ACHN (cell line): ENCODE measurements around the gene SMCO4.

Experiments used
- DNase-seq: peaks from one replicate; pipeline ENCODE4 v3.0.0-alpha.2; 2015
- in situ Hi-C: cut with HindIII; loops from 2 replicates; pipeline ENCODE4 v1.10.0; 2017; ENCODE audit warnings: low sequenced_read_pairs, low pct_ligation_motif_present, low pct_unique_long_range_greater_than_20kb

SMCO4 gene

DNA sequence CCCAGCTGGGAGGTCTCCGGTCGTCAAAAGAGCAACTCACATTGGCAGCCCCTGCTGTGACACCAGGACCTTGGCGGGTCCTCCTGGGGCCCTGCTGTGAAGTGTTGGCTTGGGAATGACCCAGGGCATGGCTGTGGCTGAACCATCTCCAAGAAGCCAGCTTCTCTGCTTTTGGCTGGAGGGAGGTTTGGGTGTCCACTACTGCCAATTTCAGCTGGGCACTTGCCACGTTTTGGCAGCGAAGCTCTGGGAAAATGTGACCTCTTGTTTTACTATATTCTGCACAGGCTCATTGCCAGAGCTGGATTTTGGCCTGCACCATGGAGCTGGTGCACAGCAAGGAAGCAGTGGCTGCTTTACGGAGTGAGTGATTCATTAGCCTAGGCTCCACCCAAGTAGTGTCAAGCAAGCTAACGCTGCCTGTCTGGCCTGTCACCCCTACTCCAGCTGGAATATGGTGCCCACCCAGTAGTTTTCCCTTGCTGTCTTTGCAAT is 24.3 kb upstream of the SMCO4 start:
- in situ Hi-C loops: no loop called here
- no peak for DNase-seq

DNA sequence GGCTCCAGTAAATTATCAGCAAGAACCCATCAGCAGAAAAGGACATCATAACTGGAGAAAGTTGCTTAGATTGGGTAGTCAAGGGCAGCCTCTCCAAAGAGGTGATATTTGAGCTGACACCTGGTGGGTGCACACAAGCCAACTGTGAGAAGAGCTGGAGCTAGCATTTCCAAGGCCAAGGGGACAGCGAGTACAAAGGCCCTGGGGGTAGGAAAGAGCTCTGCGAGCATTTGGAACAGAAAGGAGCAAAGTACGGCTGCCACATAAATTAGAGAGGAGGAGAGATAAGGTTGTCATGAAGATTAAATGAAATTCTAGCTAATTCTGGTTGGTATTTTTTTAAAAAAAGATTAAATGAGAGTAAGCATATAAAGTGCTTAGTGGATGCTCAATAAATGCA is 21.7 kb upstream of the SMCO4 start:
- in situ Hi-C loops: no loop called here
- DNase-seq: no peak

DNA sequence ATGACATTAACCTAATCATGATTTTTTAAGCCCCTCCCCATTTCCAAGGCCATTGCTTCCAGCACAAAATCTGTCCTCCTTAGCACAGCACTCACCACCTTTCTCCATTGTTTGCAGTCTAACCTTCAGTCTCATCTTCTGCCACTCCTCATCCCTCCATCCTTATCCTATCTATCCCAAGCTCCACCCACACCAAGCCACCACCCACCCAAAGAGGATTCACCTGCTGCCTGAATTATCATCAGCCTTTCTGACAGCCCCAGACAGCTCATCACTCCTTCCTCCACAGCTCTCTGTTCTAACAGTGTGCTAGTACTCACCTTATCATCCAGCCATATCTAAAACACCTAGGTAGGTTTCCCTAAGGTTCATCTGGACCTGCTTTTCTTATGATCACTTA is 20.7 kb upstream of the SMCO4 start:
- in situ Hi-C loops: no loop called here
- DNase-seq: no peak

DNA sequence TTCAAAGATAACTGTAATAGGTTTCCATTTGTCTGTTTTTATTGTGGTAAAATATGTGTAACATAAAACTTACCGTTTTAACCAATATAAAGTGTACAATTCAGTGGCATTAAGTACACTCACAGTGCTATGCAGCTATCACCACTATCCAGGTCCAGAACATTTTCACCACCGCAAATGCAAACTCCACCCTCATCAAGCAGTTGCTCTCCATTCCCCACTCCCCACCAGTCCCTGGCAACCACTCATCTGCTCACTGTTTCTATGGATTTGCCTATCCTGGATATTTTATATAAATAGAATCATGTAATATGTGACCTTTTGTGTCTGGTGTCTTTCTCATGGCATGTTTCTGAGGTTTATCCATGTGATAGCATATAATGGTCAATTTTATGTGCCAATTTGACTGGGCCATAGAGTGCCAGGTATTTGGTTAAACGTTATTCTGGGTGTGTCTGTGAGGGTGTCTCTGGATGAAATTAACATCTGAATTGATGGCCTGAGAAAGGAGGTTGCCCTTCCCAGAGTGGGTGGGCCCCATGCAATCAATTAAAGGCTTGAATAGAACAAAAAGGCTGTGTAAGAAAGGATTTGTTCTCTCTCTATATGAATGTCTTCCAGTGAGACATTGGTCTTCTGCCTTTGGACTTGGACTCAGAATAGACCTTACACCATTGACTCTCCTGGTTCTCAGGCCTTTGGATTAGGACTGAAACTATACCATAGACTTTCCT is 17.2 kb upstream of the SMCO4 start:
- in situ Hi-C loops: no loop called here
- no peak for DNase-seq

DNA sequence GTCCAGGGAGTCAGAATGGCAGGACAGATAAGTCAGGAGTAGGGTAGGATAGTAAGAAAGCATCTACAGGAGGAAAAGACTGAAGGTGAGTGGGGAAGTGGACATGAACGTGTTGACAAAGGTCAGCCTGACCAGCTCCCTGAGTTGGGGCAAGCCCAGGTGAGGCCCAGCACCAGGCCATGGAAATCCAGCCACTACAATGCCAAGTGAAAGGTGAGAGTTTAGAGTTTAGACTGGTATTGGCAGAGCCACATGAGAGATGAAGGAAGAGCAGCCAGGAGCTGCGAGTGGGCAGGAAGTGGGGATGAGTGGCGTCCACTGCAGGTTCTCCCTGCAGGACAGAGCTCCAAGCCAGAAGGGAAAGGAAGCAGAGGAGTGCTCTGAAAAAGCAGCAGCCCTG is 16.5 kb upstream of the SMCO4 start:
- in situ Hi-C loops: no loop called here

DNA sequence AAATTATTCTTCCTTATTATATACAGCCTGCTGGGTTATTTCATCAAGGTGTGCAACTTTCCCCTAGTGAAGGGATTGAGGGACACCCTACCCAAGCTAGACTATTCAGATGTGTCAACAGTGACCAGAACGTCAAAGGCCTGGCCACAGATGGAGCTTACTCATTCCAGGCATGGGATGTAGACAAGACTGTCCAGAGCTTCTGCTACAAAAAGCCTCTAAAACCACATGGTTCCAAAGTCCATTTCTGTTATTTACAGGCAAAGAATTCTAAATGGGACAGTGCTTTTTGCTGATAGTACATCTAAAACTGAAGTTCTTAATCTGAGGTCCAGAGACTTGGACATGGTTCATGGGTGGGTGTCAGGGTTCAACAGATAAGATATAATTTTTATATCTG is 9.7 kb upstream of the SMCO4 start:
- in situ Hi-C loops: no loop called here
- DNase-seq: no peak

More for the DNA sequence above, 16.5 kb upstream of the SMCO4 start:
- no peak for DNase-seq

DNA sequence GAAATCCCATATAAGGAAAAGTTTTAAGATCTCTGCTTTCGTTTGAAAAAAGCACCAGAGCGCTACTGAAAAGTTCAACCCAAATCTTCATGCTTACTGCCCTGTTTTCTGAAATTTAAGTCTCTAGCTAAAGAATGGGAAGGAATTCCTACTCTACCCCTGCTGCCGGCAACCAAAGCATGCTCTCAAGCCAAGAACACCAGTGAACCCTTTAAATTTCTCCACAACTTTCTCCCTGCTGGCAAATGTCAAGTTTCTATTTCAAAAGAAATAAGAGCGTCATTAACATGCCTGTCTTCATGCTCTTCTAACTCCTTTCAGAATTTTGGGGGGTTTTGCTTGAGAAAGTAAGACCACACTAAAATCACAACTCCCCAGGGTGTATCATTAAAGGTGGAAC is 6.8 kb upstream of the SMCO4 start:
- no peak for DNase-seq
- in situ Hi-C loops: no loop called here

DNA sequence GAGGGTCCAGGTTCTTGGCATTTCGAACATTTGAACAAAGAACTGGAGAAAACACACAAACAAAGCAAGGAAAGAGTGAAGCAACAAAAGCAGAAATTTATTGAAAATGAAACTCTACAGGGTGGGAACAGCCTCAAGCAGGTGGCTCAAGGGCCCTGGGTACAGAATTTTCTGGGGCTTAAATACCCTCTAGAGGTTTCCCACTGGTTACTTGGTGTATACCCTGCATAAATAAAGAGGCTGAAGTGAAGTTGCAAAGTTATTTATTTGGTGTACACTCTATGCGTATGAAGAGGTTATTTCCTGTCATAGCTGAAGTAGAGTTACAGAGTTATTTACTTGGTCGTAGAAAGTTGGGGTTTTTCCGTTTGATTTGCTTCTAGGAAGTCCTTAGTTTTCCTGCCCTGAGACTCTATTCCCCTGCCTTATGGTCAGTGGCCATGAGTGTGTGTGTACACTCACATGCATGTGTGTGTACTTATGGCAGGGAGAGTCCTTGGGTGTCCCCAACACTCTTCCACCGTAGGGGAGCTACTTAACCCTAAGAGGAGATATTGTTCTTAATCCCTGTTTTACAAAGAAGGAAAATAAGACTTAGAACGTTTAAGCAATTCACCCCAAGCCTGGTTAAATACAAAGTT is 5.6 kb upstream of the SMCO4 start:
- DNase-seq: no peak
- in situ Hi-C loops: no loop called here

DNA sequence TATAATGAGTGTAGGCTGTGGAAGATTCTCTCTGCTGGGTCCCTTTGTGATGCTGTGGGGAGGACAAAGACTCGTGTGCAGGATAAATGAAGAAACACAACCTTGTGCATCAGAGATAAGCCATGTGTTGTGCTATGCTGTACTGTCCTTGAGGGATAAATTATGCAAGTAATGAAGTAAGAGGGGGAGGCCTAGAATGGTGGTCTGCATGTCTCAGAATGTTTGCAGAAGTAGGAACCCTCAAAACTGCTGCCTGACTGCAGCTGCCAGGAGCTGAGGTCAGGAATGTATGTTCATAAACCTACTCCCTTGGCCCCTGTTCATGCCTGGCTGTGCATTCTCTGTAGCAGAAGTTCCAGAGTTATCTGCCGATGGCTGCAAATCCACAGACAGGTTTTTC is 4.6 kb upstream of the SMCO4 start:
- DNase-seq: no peak
- in situ Hi-C loops: no loop called here

DNA sequence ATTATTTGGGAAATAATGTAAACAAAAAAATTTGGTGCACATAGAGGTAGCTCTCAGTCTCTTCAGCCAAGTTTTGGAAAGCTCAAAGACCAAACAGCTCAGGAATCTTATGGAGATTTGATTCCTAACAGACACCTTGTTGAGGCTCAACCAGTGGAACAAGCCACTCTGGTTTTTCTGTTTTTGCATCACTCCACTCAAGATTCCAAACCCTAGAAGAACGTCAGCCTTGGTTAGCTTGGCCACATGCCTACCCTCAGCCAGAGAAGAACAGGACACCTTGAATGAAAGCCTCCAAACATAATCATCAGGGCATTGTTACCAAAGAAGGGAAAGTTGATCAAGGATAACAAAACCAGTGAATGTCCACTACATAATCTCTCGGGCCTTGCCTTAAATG is 3.8 kb upstream of the SMCO4 start:
- in situ Hi-C loops: no loop called here
- DNase-seq: no peak

DNA sequence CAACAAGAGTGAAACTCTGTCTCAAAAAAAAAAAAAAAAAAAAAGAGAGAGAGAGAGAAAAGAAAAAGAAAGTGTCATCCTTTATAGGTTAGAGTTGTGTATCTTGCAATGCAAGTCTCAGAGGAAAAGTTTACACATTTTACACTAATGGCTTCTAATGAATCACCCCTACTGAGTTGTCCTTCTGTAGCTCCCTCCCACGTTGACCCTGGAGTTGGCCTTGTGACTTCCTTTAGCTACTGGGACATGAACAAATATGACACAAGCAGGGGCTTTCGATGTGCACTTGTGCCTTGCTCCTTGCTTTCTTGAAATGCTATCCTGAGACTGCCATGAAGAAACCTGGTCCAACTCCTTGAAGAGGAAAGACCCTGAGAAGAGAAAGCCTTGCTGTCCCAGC is 2.4 kb upstream of the SMCO4 start:
- in situ Hi-C loops: no loop called here
- no peak for DNase-seq

DNA sequence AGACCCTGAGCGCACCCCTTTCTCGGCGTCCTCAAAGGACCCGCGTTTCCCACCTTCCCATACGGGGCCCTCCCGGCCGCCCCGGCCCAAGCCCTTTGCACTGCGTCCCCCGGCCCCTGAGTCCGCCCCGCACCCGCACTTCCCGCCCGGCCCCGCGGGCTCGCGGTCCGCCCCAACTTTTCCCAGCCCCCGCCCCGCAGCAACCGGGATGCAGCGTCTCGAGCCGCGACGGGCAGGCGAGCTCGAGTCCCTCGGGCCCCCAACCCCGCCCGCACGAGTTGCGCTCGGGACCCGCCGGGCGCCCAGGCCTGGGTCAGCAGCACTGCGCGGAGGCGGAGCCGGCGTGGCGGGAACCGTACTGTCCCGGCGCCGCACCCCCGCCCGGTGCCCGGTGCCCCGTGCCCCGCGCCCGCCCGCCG is 371 bp downstream of the SMCO4 start:
- in situ Hi-C loops: no loop called here
- peak; percentile 7 for DNase-seq

DNA sequence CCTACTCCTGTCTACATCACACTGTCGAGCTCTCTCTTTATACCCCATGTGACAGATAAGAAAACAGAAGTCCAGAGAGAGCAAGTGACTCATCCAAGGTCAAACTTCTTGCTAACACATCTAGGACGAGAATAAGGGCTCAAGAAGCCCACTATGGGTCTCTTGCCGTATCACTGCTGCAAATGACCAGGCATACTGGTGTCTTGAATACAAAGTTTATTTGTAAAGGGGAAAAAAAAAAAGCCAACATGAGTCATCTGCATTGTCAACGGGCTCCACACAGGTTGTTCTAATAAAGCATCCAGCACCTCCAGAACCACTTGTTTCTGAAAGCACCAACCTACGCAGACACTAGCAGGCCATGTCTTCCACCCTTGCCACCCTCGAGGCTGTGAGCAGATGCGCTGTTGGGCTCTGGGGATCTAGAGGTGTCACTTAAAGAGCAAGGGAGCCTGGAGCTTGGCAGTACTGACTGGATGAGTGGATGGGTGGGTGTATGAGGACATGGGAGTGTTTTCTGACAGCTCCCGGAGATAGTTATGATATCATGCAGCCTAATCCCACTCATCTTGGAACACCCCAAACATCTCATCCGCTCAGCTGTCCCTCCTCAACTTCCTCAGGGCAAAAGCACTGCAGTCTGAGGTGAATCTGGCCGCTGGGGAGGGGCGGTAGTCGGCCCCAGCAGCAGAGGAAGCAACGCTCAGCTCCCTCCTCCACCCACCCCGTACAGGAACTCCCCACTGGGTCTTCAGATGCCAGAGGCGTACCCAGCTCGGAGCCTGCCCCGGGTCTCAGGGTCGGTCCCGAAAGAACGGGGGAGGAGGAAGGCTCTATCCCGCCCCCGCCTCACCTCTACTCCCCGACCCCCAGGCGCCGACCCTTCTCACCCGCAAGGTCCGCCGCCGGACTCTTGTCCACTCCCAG is 1.0 kb downstream of the SMCO4 start:
- in situ Hi-C loops: no loop called here
- DNase-seq: peak; percentile 28

DNA sequence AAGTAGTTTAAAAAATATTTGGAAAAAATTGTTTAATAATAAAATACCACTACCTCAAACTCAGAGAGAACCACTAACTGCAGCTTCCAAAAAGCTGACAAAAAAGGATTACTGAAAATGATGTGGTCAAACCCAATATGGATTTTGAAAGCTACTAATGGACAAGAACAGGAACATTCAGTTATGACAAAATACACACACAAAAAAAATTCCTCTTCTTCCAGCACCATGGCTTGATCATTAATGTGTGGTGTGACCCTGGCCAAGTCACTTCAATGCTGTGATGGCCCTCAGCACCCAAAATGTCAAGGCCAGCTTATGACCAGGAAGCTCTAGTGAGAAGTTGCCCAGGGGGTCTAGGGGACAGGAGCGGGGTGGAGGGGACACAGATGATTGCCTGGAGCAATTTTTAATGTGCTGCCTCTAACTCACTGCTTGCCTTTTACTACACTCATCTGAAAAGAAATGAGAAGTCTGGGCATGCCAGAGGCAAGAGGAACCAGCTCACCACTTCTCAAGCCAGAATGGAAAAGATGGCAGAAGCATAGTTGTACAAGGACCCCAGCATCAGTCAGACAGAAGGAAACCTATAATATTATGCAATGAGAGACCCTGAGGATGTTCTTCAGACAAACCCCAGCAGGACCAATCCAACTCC is 2.2 kb downstream of the SMCO4 start:
- in situ Hi-C loops: no loop called here
- DNase-seq: no peak

DNA sequence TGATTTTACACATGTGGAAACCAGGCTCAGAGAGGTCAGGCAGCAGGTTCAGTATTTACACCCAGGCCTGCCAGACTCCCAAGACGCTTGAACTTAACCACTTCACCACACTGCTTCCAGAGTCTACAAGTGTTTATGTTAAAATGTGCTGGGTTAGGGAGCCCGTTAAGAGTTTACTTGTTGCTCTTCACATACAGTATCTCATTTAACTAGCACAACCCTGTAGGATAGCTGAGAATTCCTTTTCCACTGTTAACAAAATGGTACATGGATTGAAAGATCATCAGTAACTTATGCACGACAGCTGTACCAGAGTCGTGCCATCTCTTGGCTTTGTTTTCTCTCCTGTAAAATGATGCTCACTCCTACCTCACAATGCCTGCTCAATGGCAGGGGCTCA is 2.9 kb downstream of the SMCO4 start:
- in situ Hi-C loops: no loop called here
- DNase-seq: no peak

DNA sequence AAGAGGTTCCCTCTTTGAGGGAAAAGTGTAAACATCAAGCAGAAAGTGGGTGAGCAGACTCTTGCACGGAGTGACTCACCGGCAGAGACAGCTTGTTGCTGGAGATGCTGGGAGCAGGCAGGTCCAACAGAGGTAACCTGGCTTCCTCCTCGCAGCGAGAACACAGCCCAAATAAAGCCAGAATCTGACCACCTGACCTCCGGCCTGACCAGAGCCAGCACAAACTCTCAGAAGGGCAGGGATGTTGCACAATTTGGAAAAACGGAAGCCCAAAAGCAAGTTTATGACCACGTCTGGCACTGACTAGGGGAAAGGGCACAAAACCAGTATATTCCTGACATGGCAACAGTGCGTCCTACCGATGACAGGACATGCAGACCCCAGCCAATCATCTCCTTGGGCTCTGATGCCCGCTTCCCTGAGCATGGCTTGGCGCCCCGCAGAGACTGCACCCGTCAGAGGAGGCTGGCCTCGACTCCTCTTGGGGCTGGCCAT is 5.4 kb downstream of the SMCO4 start:
- no peak for DNase-seq
- in situ Hi-C loops: no loop called here

DNA sequence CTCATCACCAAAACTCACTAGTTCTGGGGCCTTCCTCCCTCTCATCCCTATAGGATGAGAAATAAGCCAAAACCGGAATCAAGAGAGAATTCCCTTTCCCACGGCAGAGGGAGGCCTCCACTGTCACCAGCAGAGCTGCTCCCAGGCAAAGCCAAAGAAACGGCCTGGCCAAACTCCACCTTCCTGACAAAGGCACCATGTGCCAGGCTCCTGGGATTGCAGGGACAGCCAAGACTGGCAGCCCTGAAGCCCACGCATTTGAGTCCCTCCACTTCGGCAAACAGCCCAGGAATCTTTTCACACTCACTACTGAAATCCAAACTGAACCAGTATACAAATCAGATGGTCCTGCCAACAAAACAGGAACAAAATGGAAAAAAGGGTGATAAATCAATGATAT is 6.1 kb downstream of the SMCO4 start:
- in situ Hi-C loops: no loop called here

DNA sequence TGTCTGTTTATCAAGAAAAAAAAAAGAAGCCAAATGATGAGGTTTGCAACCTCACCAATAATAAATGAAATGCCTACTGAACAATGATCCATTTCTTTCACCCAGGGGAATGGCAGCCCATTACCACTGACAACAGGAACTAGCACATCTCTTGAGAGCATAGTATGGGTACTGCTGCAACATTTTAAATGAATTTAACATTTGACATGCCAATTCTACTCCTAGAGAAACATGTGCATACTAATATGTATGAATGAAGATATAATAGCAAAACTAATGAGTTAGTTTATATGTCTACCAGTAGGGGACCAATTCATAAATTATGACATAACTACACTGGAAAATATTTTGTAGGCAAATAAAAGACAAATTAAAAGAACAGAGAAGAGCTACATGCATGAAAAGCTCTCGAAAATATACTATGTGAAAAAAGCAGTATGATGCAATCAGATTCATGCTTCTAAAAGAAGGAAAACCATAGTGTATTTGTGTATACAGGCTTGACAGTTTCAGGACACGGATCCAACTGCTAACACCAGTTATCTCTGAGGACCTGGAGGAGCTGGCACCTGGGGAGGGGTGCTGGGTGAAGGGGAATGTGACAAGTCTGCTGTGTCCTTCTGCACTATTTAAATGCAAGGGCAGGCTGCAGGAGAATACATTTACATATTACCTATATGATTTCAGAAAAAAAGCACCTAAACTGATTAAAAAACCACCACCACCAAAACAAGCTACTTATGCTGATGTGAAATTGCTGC is 6.9 kb downstream of the SMCO4 start:
- no peak for DNase-seq
- in situ Hi-C loops: no loop called here

More for the DNA sequence above, 6.1 kb downstream of the SMCO4 start:
- DNase-seq: no peak
